ENCODE data around the gene SLC6A19.

GRCh38 chr5:1153428-1153827 is 48.0 kb upstream of the SLC6A19 start:
- TF ChIP-seq POLR2A (IDR thresholded peaks at IDR 0.05; ENCODE audit: low read depth, low read length) (no peak), POLR2AphosphoS5 (IDR thresholded peaks at IDR 0.05; ENCODE audit: low read depth, low read length) (no peak)

Measured in GM12892 (cell line).